OCI-LY1 (cell line): ENCODE data around the gene WNT11.

Source experiments
- H2AFZ ChIP-seq: fragments of 200-600 bp; sonication (generic), shearing (Covaris generic); 2 replicates; pipeline ENCODE4 v1.6.0; 2014; ENCODE audit warnings: antibody characterized with exemption, mild to moderate bottlenecking, low read length
- H3F3A ChIP-seq: fragments of 200-600 bp; sonication (generic), shearing (Covaris generic); 2 replicates; pipeline ENCODE4 v1.6.0; 2014; ENCODE audit warnings: mild to moderate bottlenecking, antibody characterized with exemption, low read length, moderate library complexity; ENCODE audit not compliant: insufficient read depth
- H3K27ac ChIP-seq: fragments of 200-600 bp; sonication (generic); 2 replicates; pipeline ENCODE4 v1.5.1; 2014; ENCODE audit warnings: low read length, mixed run types, mild to moderate bottlenecking, low read depth; ENCODE audit not compliant: poor library complexity, severe bottlenecking
- H3K27me3 ChIP-seq: fragments of 200-600 bp; sonication (generic); 2 replicates; pipeline ENCODE4 v1.6.0; 2014; ENCODE audit warnings: antibody characterized with exemption, mild to moderate bottlenecking, low read length, moderate library complexity; ENCODE audit not compliant: insufficient read depth
- H3K36me3 ChIP-seq: fragments of 200-600 bp; sonication (generic); 2 replicates; pipeline ENCODE4 v1.6.1; 2014; ENCODE audit warnings: mild to moderate bottlenecking, antibody characterized with exemption, low read length, moderate library complexity, mixed read lengths; ENCODE audit not compliant: insufficient read depth
- H3K4me1 ChIP-seq: fragments of 200-600 bp; sonication (generic); 2 replicates; pipeline ENCODE4 v1.5.1; 2014; ENCODE audit warnings: mild to moderate bottlenecking, low read length, moderate library complexity; ENCODE audit not compliant: insufficient read depth, severe bottlenecking
- H3K4me2 ChIP-seq: fragments of 200-600 bp; sonication (generic), shearing (Covaris generic); 2 replicates; pipeline ENCODE4 v1.6.1; 2014; ENCODE audit warnings: low read length
- H3K4me3 ChIP-seq: fragments of 200-600 bp; sonication (generic); 2 replicates; pipeline ENCODE4 v1.5.1; 2014; ENCODE audit warnings: low read length, low read depth, mild to moderate bottlenecking, mixed read lengths; ENCODE audit not compliant: poor library complexity, severe bottlenecking
- H3K79me2 ChIP-seq: fragments of 200-600 bp; shearing (Covaris generic); 2 replicates; pipeline ENCODE4 v1.6.1; 2016; ENCODE audit warnings: mixed run types, low read length, mixed read lengths; ENCODE audit not compliant: insufficient read depth
- H3K9ac ChIP-seq: fragments of 200-600 bp; sonication (generic), shearing (Covaris generic); 2 replicates; pipeline ENCODE4 v1.6.1; 2014; ENCODE audit warnings: mild to moderate bottlenecking, low read length, mixed read lengths
- H3K9me2 ChIP-seq: fragments of 200-600 bp; sonication (generic), shearing (Covaris generic); 2 replicates; pipeline ENCODE4 v1.6.1; 2014; ENCODE audit warnings: low read depth, mild to moderate bottlenecking, low read length, mixed read lengths
- H3K9me3 ChIP-seq: fragments of 200-600 bp; shearing (Covaris generic); 2 replicates; pipeline ENCODE4 v1.6.1; 2014; ENCODE audit warnings: low read length, mixed read lengths
- H4K20me1 ChIP-seq: fragments of 200-600 bp; sonication (generic), shearing (Covaris generic); 2 replicates; pipeline ENCODE4 v1.6.0; 2016; ENCODE audit warnings: mild to moderate bottlenecking, low read length; ENCODE audit not compliant: insufficient read depth
- EZH2 ChIP-seq: fragments of 200-600 bp; sonication (generic), shearing (Covaris generic); IDR thresholded peaks from 2 replicates; pipeline ENCODE4 v1.8.0; 2017; ENCODE audit warnings: borderline replicate concordance, mixed run types, mild to moderate bottlenecking, antibody characterized with exemption, low read length, moderate library complexity, mixed read lengths
- TF ChIP-seq, protein P1 (sequence below): fragments of 200-600 bp; sonication (generic), shearing (Covaris generic); IDR thresholded peaks from 2 replicates; pipeline ENCODE4 v1.5.1; 2017; ENCODE audit warnings: mild to moderate bottlenecking, antibody characterized with exemption, low read length, moderate library complexity, mixed read lengths

WNT11 gene

DNA sequence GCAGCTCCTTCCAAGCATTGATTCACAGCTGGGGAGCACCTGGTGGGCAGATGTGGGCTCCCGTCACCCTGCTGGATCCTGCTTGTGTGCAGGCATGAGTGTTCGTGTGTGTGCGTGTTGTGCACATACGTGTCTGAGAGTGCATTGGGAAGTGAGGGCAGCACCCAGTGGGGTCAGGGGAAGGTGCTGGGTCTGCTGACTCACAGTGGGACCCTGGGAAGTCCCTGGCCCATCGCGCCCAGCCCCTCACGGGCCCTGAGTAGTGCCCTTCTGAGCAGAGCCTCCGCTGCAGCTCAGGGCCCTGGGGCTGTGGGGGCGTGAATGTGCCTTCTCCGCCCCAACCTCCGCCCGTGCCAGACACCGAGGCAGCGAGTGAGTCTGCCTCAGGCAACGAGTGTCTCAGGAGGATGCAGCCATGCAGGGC lies 36.8 kb downstream of the WNT11 start:
- no peak overlapping the region for H3K4me3 ChIP-seq
- no peaks in the 10 kb centered on the region for H3F3A ChIP-seq
- no peaks in the 10 kb centered on the region for H3K4me1 ChIP-seq
- H3K36me3 ChIP-seq, result no peaks in the 10 kb centered on the region
- H4K20me1 ChIP-seq, result no peaks in the 10 kb centered on the region
- no peaks in the 10 kb centered on the region for H3K79me2 ChIP-seq
- H3K9me2 ChIP-seq, result no peaks in the 10 kb centered on the region
- no peak overlapping the region for H3K27ac ChIP-seq
- no peak overlapping the region for H3K9ac ChIP-seq
- H3K4me2 ChIP-seq, result no peak overlapping the region
- no peak overlapping the region for H2AFZ ChIP-seq
- H3K27me3 ChIP-seq, result peaks cover 6% of the 10 kb centered on the region; the same call in 1 of the 2 replicates
- no peak for TF ChIP-seq EZH2
- H3K9me3 ChIP-seq, result no peaks in the 10 kb centered on the region

DNA sequence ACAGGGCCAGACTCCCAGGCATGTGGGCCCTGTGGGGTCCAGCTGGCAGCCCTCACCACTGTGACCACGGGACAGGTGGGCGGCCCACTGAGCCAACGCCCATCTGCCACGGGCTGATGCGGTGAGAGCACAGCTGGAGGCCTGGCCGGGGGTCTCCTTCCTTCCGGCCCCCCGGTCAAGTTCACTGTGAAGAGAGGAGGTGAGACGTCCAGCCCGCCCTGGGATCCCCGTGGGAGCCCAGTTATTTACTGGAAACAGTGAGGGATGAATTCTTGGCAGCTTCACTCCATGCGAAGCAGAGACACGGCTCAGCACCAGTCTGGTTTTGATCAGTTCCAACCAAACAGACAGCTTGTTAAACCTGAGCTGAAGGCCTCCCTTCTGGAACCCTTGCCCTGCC lies 38.7 kb downstream of the WNT11 start:
- H3K27ac ChIP-seq, result no peak overlapping the region
- H3K9me2 ChIP-seq, result no peaks in the 10 kb centered on the region
- no peak overlapping the region for H3K4me3 ChIP-seq
- no peaks in the 10 kb centered on the region for H3K4me1 ChIP-seq
- no peak overlapping the region for H2AFZ ChIP-seq
- no peaks in the 10 kb centered on the region for H3K9me3 ChIP-seq
- no peaks in the 10 kb centered on the region for H3F3A ChIP-seq
- TF ChIP-seq EZH2, result no peak
- TF ChIP-seq, protein P1, sequence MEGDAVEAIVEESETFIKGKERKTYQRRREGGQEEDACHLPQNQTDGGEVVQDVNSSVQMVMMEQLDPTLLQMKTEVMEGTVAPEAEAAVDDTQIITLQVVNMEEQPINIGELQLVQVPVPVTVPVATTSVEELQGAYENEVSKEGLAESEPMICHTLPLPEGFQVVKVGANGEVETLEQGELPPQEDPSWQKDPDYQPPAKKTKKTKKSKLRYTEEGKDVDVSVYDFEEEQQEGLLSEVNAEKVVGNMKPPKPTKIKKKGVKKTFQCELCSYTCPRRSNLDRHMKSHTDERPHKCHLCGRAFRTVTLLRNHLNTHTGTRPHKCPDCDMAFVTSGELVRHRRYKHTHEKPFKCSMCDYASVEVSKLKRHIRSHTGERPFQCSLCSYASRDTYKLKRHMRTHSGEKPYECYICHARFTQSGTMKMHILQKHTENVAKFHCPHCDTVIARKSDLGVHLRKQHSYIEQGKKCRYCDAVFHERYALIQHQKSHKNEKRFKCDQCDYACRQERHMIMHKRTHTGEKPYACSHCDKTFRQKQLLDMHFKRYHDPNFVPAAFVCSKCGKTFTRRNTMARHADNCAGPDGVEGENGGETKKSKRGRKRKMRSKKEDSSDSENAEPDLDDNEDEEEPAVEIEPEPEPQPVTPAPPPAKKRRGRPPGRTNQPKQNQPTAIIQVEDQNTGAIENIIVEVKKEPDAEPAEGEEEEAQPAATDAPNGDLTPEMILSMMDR, result no peak
- H3K79me2 ChIP-seq, result no peaks in the 10 kb centered on the region
- no peak overlapping the region for H3K9ac ChIP-seq
- H3K27me3 ChIP-seq, result no peaks in the 10 kb centered on the region
- H4K20me1 ChIP-seq, result no peaks in the 10 kb centered on the region
- no peaks in the 10 kb centered on the region for H3K36me3 ChIP-seq
- no peak overlapping the region for H3K4me2 ChIP-seq

DNA sequence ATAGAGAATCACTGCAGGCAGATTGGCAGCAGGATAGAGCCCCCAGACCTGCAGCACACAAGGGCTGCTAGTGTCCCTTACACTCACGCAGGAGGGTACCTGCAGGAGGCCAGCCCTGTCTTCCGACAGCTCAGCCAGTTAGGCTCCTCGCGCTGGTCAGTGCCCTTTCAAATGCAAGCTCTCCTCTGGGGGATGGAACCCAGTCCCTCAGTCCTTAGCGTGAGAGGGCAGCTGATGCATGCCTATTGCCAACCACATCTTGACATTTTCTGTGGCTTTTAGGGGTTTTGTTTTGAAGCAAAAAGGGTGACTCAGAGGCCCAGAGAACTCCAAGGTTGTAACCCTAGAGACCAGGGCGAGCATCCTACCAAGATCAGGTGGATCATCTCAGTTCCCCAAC lies 40.0 kb downstream of the WNT11 start:
- Histone ChIP-seq H3K9ac (no peak overlapping the region), H3K9me3 (no peaks in the 10 kb centered on the region), H4K20me1 (no peaks in the 10 kb centered on the region), H3K36me3 (no peaks in the 10 kb centered on the region), H3K27ac (no peak overlapping the region), H3K4me1 (no peaks in the 10 kb centered on the region), H2AFZ (no peak overlapping the region), H3K9me2 (no peaks in the 10 kb centered on the region), H3K27me3 (no peaks in the 10 kb centered on the region), H3K79me2 (no peaks in the 10 kb centered on the region), H3K4me3 (no peak overlapping the region), H3K4me2 (no peak overlapping the region), H3F3A (no peaks in the 10 kb centered on the region)
- TF ChIP-seq, protein P1, result no peak
- TF ChIP-seq EZH2, result no peak
